ENCODE data around the gene ACADS. TPM values are rescaled to one million over a fixed set of nuclear protein-coding genes. Genes with fewer than 3 reads are reported as not detected.

ACADS gene
- total RNA-seq, 2 donors from 2014 or later: 86.0 to 202 TPM

DNA sequence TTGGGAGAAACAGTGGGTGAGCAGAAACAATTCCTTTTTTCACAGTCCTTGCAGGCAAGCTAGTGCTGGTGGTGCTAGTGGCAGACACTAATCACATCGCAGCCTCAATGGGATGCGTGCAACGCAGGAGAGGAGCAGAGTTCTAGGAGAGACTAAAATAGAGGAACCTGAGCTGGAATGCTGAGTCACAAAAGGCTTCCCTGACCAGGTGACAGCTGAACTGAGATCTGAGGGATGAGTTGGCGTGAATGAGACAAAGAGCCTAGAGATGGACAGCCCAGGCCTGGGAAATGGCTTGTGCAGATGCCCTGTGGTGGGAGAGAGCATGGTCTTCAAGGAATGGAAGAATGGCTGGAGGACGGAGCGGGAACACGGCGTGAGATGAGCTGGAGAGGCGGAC, 25.8 kb downstream of the ACADS start:
- Histone ChIP-seq H3K4me3 (no peak overlapping the region), H3K9me3 (no peaks in the 10 kb centered on the region), H3K4me1 (no peaks in the 10 kb centered on the region), H3K27me3 (no peaks in the 10 kb centered on the region), H3K9ac (ENCODE audit: low read depth in 2 of 2, low read length in 2 of 2) (no peak overlapping the region), H3K27ac (no peak overlapping the region), H3K36me3 (no peaks in the 10 kb centered on the region)
- no peak for DNase-seq
- TF ChIP-seq, protein P1, sequence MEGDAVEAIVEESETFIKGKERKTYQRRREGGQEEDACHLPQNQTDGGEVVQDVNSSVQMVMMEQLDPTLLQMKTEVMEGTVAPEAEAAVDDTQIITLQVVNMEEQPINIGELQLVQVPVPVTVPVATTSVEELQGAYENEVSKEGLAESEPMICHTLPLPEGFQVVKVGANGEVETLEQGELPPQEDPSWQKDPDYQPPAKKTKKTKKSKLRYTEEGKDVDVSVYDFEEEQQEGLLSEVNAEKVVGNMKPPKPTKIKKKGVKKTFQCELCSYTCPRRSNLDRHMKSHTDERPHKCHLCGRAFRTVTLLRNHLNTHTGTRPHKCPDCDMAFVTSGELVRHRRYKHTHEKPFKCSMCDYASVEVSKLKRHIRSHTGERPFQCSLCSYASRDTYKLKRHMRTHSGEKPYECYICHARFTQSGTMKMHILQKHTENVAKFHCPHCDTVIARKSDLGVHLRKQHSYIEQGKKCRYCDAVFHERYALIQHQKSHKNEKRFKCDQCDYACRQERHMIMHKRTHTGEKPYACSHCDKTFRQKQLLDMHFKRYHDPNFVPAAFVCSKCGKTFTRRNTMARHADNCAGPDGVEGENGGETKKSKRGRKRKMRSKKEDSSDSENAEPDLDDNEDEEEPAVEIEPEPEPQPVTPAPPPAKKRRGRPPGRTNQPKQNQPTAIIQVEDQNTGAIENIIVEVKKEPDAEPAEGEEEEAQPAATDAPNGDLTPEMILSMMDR (IDR thresholded peaks at IDR 0.05): no peak
- intact Hi-C loops (cut with DNase I): no loop called here

DNA sequence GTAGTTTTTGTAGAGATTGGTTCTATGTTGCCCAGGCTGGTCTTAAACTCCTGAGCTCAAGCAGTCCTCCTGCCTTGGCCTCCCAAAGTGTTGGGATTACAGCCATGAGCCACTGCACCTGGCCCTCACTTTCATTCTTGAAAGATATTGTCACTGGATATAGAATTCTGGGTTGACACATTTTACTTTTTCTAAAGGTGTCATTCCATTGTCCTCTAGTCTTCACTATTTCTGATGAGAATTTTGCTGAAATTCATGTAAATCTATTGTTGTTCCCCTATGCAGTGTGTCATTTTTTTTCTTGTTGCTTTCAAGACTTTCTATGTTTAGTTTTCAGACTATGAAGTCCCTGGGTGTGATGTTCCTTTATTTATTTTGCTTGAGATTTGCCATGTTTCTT, 29.2 kb downstream of the ACADS start:
- Histone ChIP-seq H3K4me3 (no peak overlapping the region), H3K9me3 (no peaks in the 10 kb centered on the region), H3K4me1 (no peaks in the 10 kb centered on the region), H3K27ac (no peak overlapping the region), H3K9ac (ENCODE audit: low read depth in 2 of 2, low read length in 2 of 2) (no peak overlapping the region), H3K36me3 (no peaks in the 10 kb centered on the region), H3K27me3 (no peaks in the 10 kb centered on the region)
- intact Hi-C loops (cut with DNase I): no loop called here
- TF ChIP-seq, protein P1 (IDR thresholded peaks at IDR 0.05): no peak
- no peak for DNase-seq

DNA sequence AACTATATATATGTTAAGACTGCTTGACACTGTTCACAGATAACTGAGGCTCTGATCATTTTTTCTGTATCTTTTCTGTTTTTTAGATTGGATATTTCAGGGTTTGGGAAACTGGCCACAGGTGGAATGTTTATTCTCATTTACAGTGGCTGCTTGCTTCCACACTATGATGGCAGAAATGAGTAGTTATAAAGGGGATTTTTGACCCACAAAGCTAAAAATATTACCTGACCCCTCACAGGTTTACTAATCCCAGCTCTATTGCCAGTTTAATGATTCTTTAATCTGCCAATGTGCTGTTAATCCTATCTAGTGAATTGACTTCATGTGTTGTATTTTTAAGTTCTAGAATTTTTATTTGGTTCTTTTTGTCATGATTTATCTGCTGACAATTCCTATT, 29.6 kb downstream of the ACADS start:
- no peak overlapping the region for H3K27ac ChIP-seq
- no peak overlapping the region for H3K9ac ChIP-seq (ENCODE audit: low read depth in 2 of 2, low read length in 2 of 2)
- H3K4me3 ChIP-seq: no peak overlapping the region
- intact Hi-C loops (cut with DNase I): no loop called here
- DNase-seq: no peak
- no peaks in the 10 kb centered on the region for H3K27me3 ChIP-seq
- H3K36me3 ChIP-seq: no peaks in the 10 kb centered on the region
- H3K9me3 ChIP-seq: no peaks in the 10 kb centered on the region
- TF ChIP-seq, protein P1 (IDR thresholded peaks at IDR 0.05): no peak
- no peaks in the 10 kb centered on the region for H3K4me1 ChIP-seq

DNA sequence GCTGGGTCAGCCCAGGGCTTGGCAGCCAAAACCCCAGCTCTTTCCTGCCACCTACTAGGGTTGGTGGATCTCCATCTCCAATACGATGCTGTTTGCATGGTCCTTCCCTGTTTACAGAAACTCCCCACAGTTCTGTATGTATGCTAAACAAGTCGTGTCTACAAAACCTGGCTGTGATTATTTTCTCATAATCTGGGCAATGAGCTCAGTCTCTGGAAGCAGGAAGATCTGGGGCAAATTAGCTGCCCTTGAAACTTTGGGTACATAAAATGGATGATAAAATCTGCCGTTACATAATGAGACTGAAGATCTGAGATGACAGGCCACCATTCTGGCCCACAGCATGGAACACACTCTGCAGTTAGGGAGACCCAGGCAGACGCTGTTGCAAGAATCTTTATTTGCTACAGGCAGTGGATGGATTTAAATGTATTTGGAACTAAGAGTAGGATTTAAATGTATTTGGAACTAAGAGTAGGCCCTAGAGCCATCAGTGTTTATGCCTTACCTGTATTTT, 31.7 kb downstream of the ACADS start:
- no peaks in the 10 kb centered on the region for H3K27me3 ChIP-seq
- no peaks in the 10 kb centered on the region for H3K36me3 ChIP-seq
- H3K4me3 ChIP-seq: no peak overlapping the region
- TF ChIP-seq, protein P1 (IDR thresholded peaks at IDR 0.05): no peak
- H3K4me1 ChIP-seq: no peaks in the 10 kb centered on the region
- no peak overlapping the region for H3K27ac ChIP-seq
- H3K9ac ChIP-seq (ENCODE audit: low read depth in 2 of 2, low read length in 2 of 2): no peak overlapping the region
- DNase-seq: no peak
- intact Hi-C loops (cut with DNase I): no loop called here
- H3K9me3 ChIP-seq: no peaks in the 10 kb centered on the region

DNA sequence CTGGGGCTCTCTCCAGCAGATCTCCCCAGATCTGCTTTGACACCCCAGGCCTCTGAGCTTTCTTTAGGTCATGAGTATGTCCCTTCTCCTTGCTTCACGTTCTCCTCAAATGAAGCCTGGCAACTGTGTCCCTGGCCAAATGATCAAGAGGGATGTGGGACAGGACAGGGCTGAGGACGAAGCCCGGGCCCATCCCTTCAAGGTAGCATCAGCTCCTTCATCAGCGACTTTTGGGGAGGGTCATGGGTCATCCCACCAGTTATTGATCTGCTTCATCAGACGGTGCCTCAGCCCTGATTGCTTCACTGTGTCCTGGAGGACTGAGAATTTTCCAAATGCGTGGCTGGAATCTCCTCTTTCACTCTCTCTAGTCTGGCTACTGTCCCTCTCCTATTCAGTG, 32.3 kb downstream of the ACADS start:
- TF ChIP-seq, protein P1 (IDR thresholded peaks at IDR 0.05): no peak
- DNase-seq: no peak
- Histone ChIP-seq H3K27ac (no peak overlapping the region), H3K4me1 (no peaks in the 10 kb centered on the region), H3K36me3 (no peaks in the 10 kb centered on the region), H3K9ac (ENCODE audit: low read depth in 2 of 2, low read length in 2 of 2) (no peak overlapping the region), H3K27me3 (no peaks in the 10 kb centered on the region), H3K9me3 (no peaks in the 10 kb centered on the region), H3K4me3 (no peak overlapping the region)
- intact Hi-C loops (cut with DNase I): no loop called here

Data from colonic mucosa (tissue), 4 donors.